ENCODE measurements around the gene HMGXB3. TPM values are rescaled to one million over a fixed set of nuclear protein-coding genes. Genes with fewer than 3 reads are reported as not detected.

HMGXB3 gene
- total RNA-seq, 6 experiments from 2014 or later: 7.7 to 28.3 (median 12.2) TPM

- no peak for ATAC-seq
- H3K27ac ChIP-seq: no peak overlapping the region
- 64% methylated on average over 2 of the region's 2 CpGs for WGBS (ENCODE audit: insufficient coverage, low coverage, low lambda C conversion rate, missing lambda C conversion rate)
- intact Hi-C loops (cut with DNase I): no loop called here
- no peaks in the 10 kb centered on the region for H3K27me3 ChIP-seq
- no peak for DNase-seq
- no peaks in the 10 kb centered on the region for H3K9me3 ChIP-seq
- no peaks in the 10 kb centered on the region for H3K4me1 ChIP-seq
- peaks cover 6 to 99% (median 41%) of the 10 kb centered on the region in 4 donors for H3K36me3 ChIP-seq
- no peak overlapping the region for H3K4me3 ChIP-seq
- no peak for TF ChIP-seq POLR2A (IDR thresholded peaks at IDR 0.05)
- TF ChIP-seq CTCF (IDR thresholded peaks at IDR 0.05): no peak
Measured at GRCh38 chr5:150038547-150038946, 38.0 kb downstream of the HMGXB3 start.

GRCh38 chr5:150042459-150042858 is 41.9 kb downstream of the HMGXB3 start:
- DNase-seq: no peak
- Histone ChIP-seq H3K27me3 (no peaks in the 10 kb centered on the region), H3K27ac (no peak overlapping the region), H3K4me3 (no peak overlapping the region), H3K4me1 (no peaks in the 10 kb centered on the region), H3K9me3 (no peaks in the 10 kb centered on the region), H3K36me3 (peaks cover 6 to 91% (median 42%) of the 10 kb centered on the region in 4 donors)
- intact Hi-C loops (cut with DNase I): no loop called here
- 75% methylated on average over 1 of the region's 3 CpGs for WGBS (ENCODE audit: insufficient coverage, low coverage, low lambda C conversion rate, missing lambda C conversion rate)
- ATAC-seq: no peak
- no peak for TF ChIP-seq CTCF (IDR thresholded peaks at IDR 0.05)
- TF ChIP-seq POLR2A (IDR thresholded peaks at IDR 0.05): no peak

GRCh38 chr5:150043657-150044328 is 43.3 kb downstream of the HMGXB3 start:
- no peak for ATAC-seq
- H3K27ac ChIP-seq: no peak overlapping the region
- no peak for DNase-seq
- intact Hi-C loops (cut with DNase I): no loop called here
- H3K4me3 ChIP-seq: no peak overlapping the region
- H3K4me1 ChIP-seq: no peaks in the 10 kb centered on the region
- H3K27me3 ChIP-seq: no peaks in the 10 kb centered on the region
- H3K36me3 ChIP-seq: peaks cover 6 to 87% (median 40%) of the 10 kb centered on the region in 4 donors
- H3K9me3 ChIP-seq: no peaks in the 10 kb centered on the region
- 69% methylated on average over 4 of the region's 4 CpGs for WGBS (ENCODE audit: insufficient coverage, low coverage, low lambda C conversion rate, missing lambda C conversion rate)
- no peak for TF ChIP-seq POLR2A (IDR thresholded peaks at IDR 0.05)
- TF ChIP-seq CTCF (IDR thresholded peaks at IDR 0.05): no peak

GRCh38 chr5:150044329-150044681 is 43.8 kb downstream of the HMGXB3 start:
- ATAC-seq: no peak
- Histone ChIP-seq H3K27me3 (no peaks in the 10 kb centered on the region), H3K27ac (no peak overlapping the region), H3K9me3 (no peaks in the 10 kb centered on the region), H3K36me3 (peaks cover 6 to 86% (median 42%) of the 10 kb centered on the region in 4 donors), H3K4me1 (no peaks in the 10 kb centered on the region), H3K4me3 (no peak overlapping the region)
- no peak for TF ChIP-seq CTCF (IDR thresholded peaks at IDR 0.05)
- TF ChIP-seq POLR2A (IDR thresholded peaks at IDR 0.05): no peak
- intact Hi-C loops (cut with DNase I): no loop called here
- no peak for DNase-seq

- intact Hi-C loops (cut with DNase I): no loop called here
- 88% methylated on average over 7 of the region's 7 CpGs for WGBS (ENCODE audit: insufficient coverage, low coverage, low lambda C conversion rate, missing lambda C conversion rate)
- DNase-seq (no peak), ATAC-seq (no peak)
- Histone ChIP-seq H3K27ac (no peak overlapping the region), H3K36me3 (peaks cover 6 to 86% (median 43%) of the 10 kb centered on the region in 4 donors), H3K27me3 (no peaks in the 10 kb centered on the region), H3K4me3 (no peak overlapping the region), H3K4me1 (no peaks in the 10 kb centered on the region), H3K9me3 (no peaks in the 10 kb centered on the region)
- TF ChIP-seq POLR2A (IDR thresholded peaks at IDR 0.05) (no peak), CTCF (IDR thresholded peaks at IDR 0.05) (no peak)
Measured at GRCh38 chr5:150044712-150045111, 44.2 kb downstream of the HMGXB3 start.
